ENCODE measurements around the gene ASTN2. TPM values are rescaled to one million over a fixed set of nuclear protein-coding genes. Genes with fewer than 3 reads are reported as not detected.

ASTN2 gene
- total RNA-seq, 2 donors from 2014 or later = 3.1 to 4.9 TPM

GRCh38 chr9:116449949-116450348 is 964.9 kb downstream of the ASTN2 start:
- intact Hi-C loops (cut with DNase I, micrococcal nuclease) = no loop called here
- DNase-seq = no peak
- ATAC-seq = no peak

GRCh38 chr9:116448431-116448830 is 966.4 kb downstream of the ASTN2 start:
- ATAC-seq (no peak), DNase-seq (no peak)
- intact Hi-C loops (cut with DNase I, micrococcal nuclease) = no loop called here

- DNase-seq (no peak), ATAC-seq (no peak)
- intact Hi-C loops (cut with DNase I, micrococcal nuclease) = no loop called here
Observed at GRCh38 chr9:116447934-116448333, 966.9 kb downstream of the ASTN2 start.

GRCh38 chr9:116442528-116442927 is 972.3 kb downstream of the ASTN2 start:
- intact Hi-C loops (cut with DNase I, micrococcal nuclease) = no loop called here
- ATAC-seq = no peak
- DNase-seq = no peak

GRCh38 chr9:116437411-116438370 is 977.2 kb downstream of the ASTN2 start:
- DNase-seq (no peak), ATAC-seq (no peak)
- intact Hi-C loops (cut with DNase I, micrococcal nuclease) = no loop called here

GRCh38 chr9:116436121-116436520 is 978.7 kb downstream of the ASTN2 start:
- ATAC-seq = no peak
- intact Hi-C loops (cut with DNase I, micrococcal nuclease) = no loop called here
- DNase-seq = no peak

GRCh38 chr9:116435706-116436105 is 979.2 kb downstream of the ASTN2 start:
- intact Hi-C loops (cut with DNase I, micrococcal nuclease) = no loop called here
- ATAC-seq (no peak), DNase-seq (no peak)

- ATAC-seq (no peak), DNase-seq (no peak)
- intact Hi-C loops (cut with DNase I, micrococcal nuclease) = no loop called here
Observed at GRCh38 chr9:116434314-116434713, 980.5 kb downstream of the ASTN2 start.

- no peak for DNase-seq
- intact Hi-C loops (cut with DNase I, micrococcal nuclease) = no loop called here
- ATAC-seq = no peak
Observed at GRCh38 chr9:116432051-116432450, 982.8 kb downstream of the ASTN2 start.

GRCh38 chr9:116430849-116431248 is 984.0 kb downstream of the ASTN2 start:
- ATAC-seq (no peak), DNase-seq (no peak)
- intact Hi-C loops (cut with DNase I, micrococcal nuclease) = no loop called here

GRCh38 chr9:116425244-116425643 is 989.6 kb downstream of the ASTN2 start:
- intact Hi-C loops (cut with DNase I, micrococcal nuclease) = no loop called here
- ATAC-seq (no peak), DNase-seq (no peak)

- no peak for ATAC-seq
- intact Hi-C loops (cut with DNase I, micrococcal nuclease) = no loop called here
Observed at GRCh38 chr9:116423149-116423548, 991.7 kb downstream of the ASTN2 start.

GRCh38 chr9:116422119-116422979 is 992.5 kb downstream of the ASTN2 start:
- no peak for ATAC-seq
- intact Hi-C loops (cut with DNase I, micrococcal nuclease) = no loop called here
- no peak for DNase-seq

More at GRCh38 chr9:116423149-116423548, 991.7 kb downstream of the ASTN2 start:
- DNase-seq = no peak

- no peak for ATAC-seq
- intact Hi-C loops (cut with DNase I, micrococcal nuclease) = no loop called here
Observed at GRCh38 chr9:116420993-116421538, 993.8 kb downstream of the ASTN2 start.

GRCh38 chr9:116419181-116419580 is 995.7 kb downstream of the ASTN2 start:
- intact Hi-C loops (cut with DNase I, micrococcal nuclease) = no loop called here
- ATAC-seq (no peak), DNase-seq (no peak)

More at GRCh38 chr9:116420993-116421538, 993.8 kb downstream of the ASTN2 start:
- no peak for DNase-seq

GRCh38 chr9:116417464-116417863 is 997.4 kb downstream of the ASTN2 start:
- ATAC-seq (no peak), DNase-seq (no peak)
- intact Hi-C loops (cut with DNase I, micrococcal nuclease) = no loop called here

- intact Hi-C loops (cut with DNase I, micrococcal nuclease) = no loop called here
- ATAC-seq = no peak
- DNase-seq = no peak
Observed at GRCh38 chr9:116416421-116416820, 998.4 kb downstream of the ASTN2 start.

- intact Hi-C loops (cut with DNase I, micrococcal nuclease) = no loop called here
- no peak for DNase-seq
- ATAC-seq = no peak
Observed at GRCh38 chr9:116414374-116414773, 1000.5 kb downstream of the ASTN2 start.

GRCh38 chr9:116411506-116411905 is 1003.4 kb downstream of the ASTN2 start:
- ATAC-seq (no peak), DNase-seq (no peak)
- intact Hi-C loops (cut with DNase I, micrococcal nuclease) = no loop called here
